ENCODE results near the gene IQCM. TPM values are rescaled to one million over a fixed set of nuclear protein-coding genes. Genes with fewer than 3 reads are reported as not detected.
A peak's percentile ranks its signal among the peaks of the same experiment; 100 is the strongest.

The IQCM gene
- total RNA-seq, 1 experiment from 2014 or later, result 0.11 TPM

GRCh38 chr4:149398993-149399392, 416.6 kb downstream of the IQCM start:
- POLR2A ChIA-PET, result no interaction called here
- TF ChIP-seq FOXK1 (CRISPR knock-in tag; IDR thresholded peaks at IDR 0.05), result no peak
- no peak for TF ChIP-seq TEAD1 (CRISPR knock-in tag; IDR thresholded peaks at IDR 0.05)
- TF ChIP-seq ZNF671 (CRISPR knock-in tag; IDR thresholded peaks at IDR 0.05), result no peak
- no peak for TF ChIP-seq SP1 (CRISPR knock-in tag; conservative IDR thresholded peaks at IDR 0.05)
- TF ChIP-seq PRDM15 (CRISPR knock-in tag; IDR thresholded peaks at IDR 0.05), result no peak
- TF ChIP-seq ATF1 (CRISPR knock-in tag; IDR thresholded peaks at IDR 0.05), result no peak
- no peak for TF ChIP-seq FOXJ3 (CRISPR knock-in tag; IDR thresholded peaks at IDR 0.05; ENCODE audit: borderline replicate concordance)
- TF ChIP-seq CDX4 (CRISPR knock-in tag; IDR thresholded peaks at IDR 0.05; ENCODE audit: borderline replicate concordance), result no peak
- no peak for TF ChIP-seq CBFB (CRISPR knock-in tag; IDR thresholded peaks at IDR 0.05; ENCODE audit: low read depth)
- no peak for TF ChIP-seq SMAD3 (CRISPR knock-in tag; IDR thresholded peaks at IDR 0.05; ENCODE audit: borderline replicate concordance)
- Mint-ChIP-seq H3K9me3 (peaks cover 9% of the 10 kb centered on the region), H3K36me3 (no peaks in the 10 kb centered on the region), H3K27me3 (ENCODE audit: low read depth) (no peaks in the 10 kb centered on the region), H3K4me1 (no peaks in the 10 kb centered on the region), H3K4me3 (no peak overlapping the region), H3K27ac (no peak overlapping the region)
- ATAC-seq, result no peak
- CTCF ChIA-PET, result interaction anchor here (0.6 kb wide), 1 partner anchor 1208 kb away, joined by 3 read pairs; no protein-coding TSS in a partner anchor
- DNase-seq (ENCODE audit: low spot score), result no peak

- Mint-ChIP-seq H3K36me3 (no peaks in the 10 kb centered on the region), H3K4me1 (no peaks in the 10 kb centered on the region), H3K27ac (no peak overlapping the region), H3K9me3 (no peaks in the 10 kb centered on the region), H3K4me3 (no peak overlapping the region), H3K27me3 (ENCODE audit: low read depth) (no peaks in the 10 kb centered on the region)
- peak; percentile 28 for DNase-seq (ENCODE audit: low spot score)
- CTCF ChIA-PET, result interaction anchor here (0.8 kb wide), 1 partner anchor 526 kb away, joined by 3 read pairs; no protein-coding TSS in a partner anchor
- POLR2A ChIA-PET, result no interaction called here
- peak; percentile 98 for ATAC-seq
- TF ChIP-seq ATF2 (CRISPR knock-in tag; IDR thresholded peaks at IDR 0.05; ENCODE audit: borderline replicate concordance, low read depth), result no peak
- TF ChIP-seq HMGXB4 (CRISPR knock-in tag; IDR thresholded peaks at IDR 0.05), result no peak
- no peak for TF ChIP-seq EMX1 (CRISPR knock-in tag; IDR thresholded peaks at IDR 0.05)
- no peak for TF ChIP-seq ZNF219 (CRISPR knock-in tag; IDR thresholded peaks at IDR 0.05; ENCODE audit: borderline replicate concordance)
- no peak for TF ChIP-seq OVOL2 (CRISPR knock-in tag; IDR thresholded peaks at IDR 0.05; ENCODE audit: borderline replicate concordance)
- TF ChIP-seq CREB1 (CRISPR knock-in tag; IDR thresholded peaks at IDR 0.05), result no peak
- TF ChIP-seq E2F1 (CRISPR knock-in tag; IDR thresholded peaks at IDR 0.05), result no peak
- TF ChIP-seq TP53 (CRISPR knock-in tag; IDR thresholded peaks at IDR 0.05), result no peak
- TF ChIP-seq RORB (CRISPR knock-in tag; IDR thresholded peaks at IDR 0.05), result no peak
- TF ChIP-seq CTCF (IDR thresholded peaks at IDR 0.05), result no peak
- TF ChIP-seq SOX15 (CRISPR knock-in tag; IDR thresholded peaks at IDR 0.05), result no peak
- no peak for TF ChIP-seq SP1 (CRISPR knock-in tag; conservative IDR thresholded peaks at IDR 0.05)
These were observed 444.7 kb downstream of the IQCM start for GRCh38 chr4:149370785-149371420.
